ENCODE data around the gene PCDHA9. TPM values are rescaled to one million over a fixed set of nuclear protein-coding genes. Genes with fewer than 3 reads are reported as not detected.
"Not testable (repeated sequence)": the region's sequence is repeated elsewhere in the genome, so short reads cannot be mapped to it uniquely, and the experiment has no call there.

PCDHA9 gene
- total RNA-seq, 1 donor from 2014 or later = 3.4 TPM

- Mint-ChIP-seq H3K36me3 (ENCODE audit: insufficient read depth) (peaks cover 66% of the 10 kb centered on the region), H3K9me3 (ENCODE audit: low read depth) (peaks cover 35% of the 10 kb centered on the region), H3K27me3 (no peaks in the 10 kb centered on the region), H3K4me1 (ENCODE audit: low read depth) (no peaks in the 10 kb centered on the region), H3K27ac (no peak overlapping the region), H3K4me3 (ENCODE audit: low read depth) (no peak overlapping the region)
- no peak for TF ChIP-seq CTCF (IDR thresholded peaks at IDR 0.05; ENCODE audit: unreplicated experiment)
- no peak for DNase-seq (ENCODE audit: low spot score, unreplicated experiment)
Measured at GRCh38 chr5:140835622-140836510, 12.3 kb upstream of the PCDHA9 start.

- Mint-ChIP-seq H3K4me1 (ENCODE audit: low read depth) (no peaks in the 10 kb centered on the region), H3K27me3 (no peaks in the 10 kb centered on the region), H3K9me3 (ENCODE audit: low read depth) (peaks cover 27% of the 10 kb centered on the region), H3K27ac (no peak within 1 kb of the TSS), H3K4me3 (ENCODE audit: low read depth) (peak within 1 kb of the TSS; percentile 38), H3K36me3 (ENCODE audit: insufficient read depth) (peaks cover 51% of the 10 kb centered on the region)
- no peak for TF ChIP-seq CTCF (IDR thresholded peaks at IDR 0.05; ENCODE audit: unreplicated experiment)
- no peak for DNase-seq (ENCODE audit: low spot score, unreplicated experiment)
Measured at GRCh38 chr5:140840978-140841962, 6.9 kb upstream of the PCDHA9 start, which contains the start of gene PCDHA8. PCDHA8 (plus strand) TSS chr5:140841187; CDS start chr5:140841322, 135 bp downstream.

GRCh38 chr5:140842798-140843733 lies 5.1 kb upstream of the PCDHA9 start:
- Mint-ChIP-seq H3K27ac (no peak overlapping the region), H3K4me1 (ENCODE audit: low read depth) (no peaks in the 10 kb centered on the region), H3K4me3 (ENCODE audit: low read depth) (no peak overlapping the region), H3K36me3 (ENCODE audit: insufficient read depth) (peaks cover 58% of the 10 kb centered on the region), H3K27me3 (no peaks in the 10 kb centered on the region), H3K9me3 (ENCODE audit: low read depth) (peaks cover 36% of the 10 kb centered on the region)
- TF ChIP-seq CTCF (IDR thresholded peaks at IDR 0.05; ENCODE audit: unreplicated experiment) = no peak
- DNase-seq (ENCODE audit: low spot score, unreplicated experiment) = no peak

DNA sequence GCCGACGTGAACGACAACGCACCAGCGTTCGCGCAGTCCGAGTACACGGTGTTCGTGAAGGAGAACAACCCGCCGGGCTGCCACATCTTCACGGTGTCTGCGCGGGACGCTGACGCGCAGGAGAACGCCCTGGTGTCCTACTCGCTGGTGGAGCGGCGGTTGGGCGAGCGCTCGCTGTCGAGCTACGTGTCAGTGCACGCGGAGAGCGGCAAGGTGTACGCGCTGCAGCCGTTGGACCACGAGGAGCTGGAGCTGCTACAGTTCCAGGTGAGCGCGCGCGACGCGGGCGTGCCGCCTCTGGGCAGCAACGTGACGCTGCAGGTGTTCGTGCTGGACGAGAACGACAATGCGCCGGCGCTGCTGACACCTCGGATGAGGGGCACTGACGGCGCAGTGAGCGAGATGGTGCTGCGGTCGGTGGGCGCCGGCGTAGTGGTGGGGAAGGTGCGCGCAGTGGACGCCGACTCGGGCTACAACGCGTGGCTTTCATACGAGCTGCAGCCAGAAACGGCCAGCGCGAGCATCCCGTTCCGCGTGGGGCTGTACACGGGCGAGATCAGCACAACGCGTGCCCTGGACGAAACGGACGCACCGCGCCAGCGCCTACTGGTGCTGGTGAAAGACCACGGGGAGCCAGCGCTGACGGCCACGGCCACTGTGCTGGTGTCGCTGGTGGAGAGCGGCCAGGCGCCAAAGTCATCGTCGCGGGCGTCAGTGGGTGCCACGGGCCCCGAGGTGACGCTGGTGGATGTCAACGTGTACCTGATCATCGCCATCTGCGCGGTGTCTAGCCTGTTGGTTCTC lies 1.9 kb downstream of the PCDHA9 start:
- not testable (repeated sequence) for H3K27ac Mint-ChIP-seq; H3K4me1 Mint-ChIP-seq (ENCODE audit: low read depth); DNase-seq (ENCODE audit: low spot score, unreplicated experiment); H3K4me3 Mint-ChIP-seq (ENCODE audit: low read depth); H3K27me3 Mint-ChIP-seq
- H3K9me3 Mint-ChIP-seq (ENCODE audit: low read depth) = peaks cover 18% of the 10 kb centered on the region
- H3K36me3 Mint-ChIP-seq (ENCODE audit: insufficient read depth) = peaks cover 48% of the 10 kb centered on the region

All from progenitor cell of endocrine pancreas (in vitro differentiated cells).